ENCODE measurements around the gene MYLK2.
"Not testable (repeated sequence)": the region's sequence is repeated elsewhere in the genome, so short reads cannot be mapped to it uniquely, and the experiment has no call there.

Gene MYLK2

GRCh38 chr20:31815408-31816188 lies 3.6 kb upstream of the MYLK2 start:
- no peak for DNase-seq (ENCODE audit: low read depth in 2 of 2)

GRCh38 chr20:31816221-31816620 lies 2.9 kb upstream of the MYLK2 start:
- no peak for DNase-seq (ENCODE audit: low read depth in 2 of 2)

- DNase-seq (ENCODE audit: low read depth in 2 of 2) = no peak
Observed at GRCh38 chr20:31817461-31817860, 1.7 kb upstream of the MYLK2 start.

GRCh38 chr20:31818376-31818908 lies 714 bp upstream of the MYLK2 start:
- no peak for DNase-seq (ENCODE audit: low read depth in 2 of 2)

GRCh38 chr20:31820228-31820627 lies 1.1 kb downstream of the MYLK2 start:
- DNase-seq (ENCODE audit: low read depth in 2 of 2) = no peak

GRCh38 chr20:31821427-31821826 lies 2.3 kb downstream of the MYLK2 start:
- no peak for DNase-seq (ENCODE audit: low read depth in 2 of 2)

- DNase-seq (ENCODE audit: low read depth in 2 of 2) = peak; percentile 49 to 52
Observed at GRCh38 chr20:31822421-31823330, 3.5 kb downstream of the MYLK2 start.

GRCh38 chr20:31823360-31824124 lies 4.4 kb downstream of the MYLK2 start:
- DNase-seq (ENCODE audit: low read depth in 2 of 2) = no peak

GRCh38 chr20:31824125-31824485 lies 4.9 kb downstream of the MYLK2 start:
- no peak for DNase-seq (ENCODE audit: low read depth in 2 of 2)

- DNase-seq (ENCODE audit: low read depth in 2 of 2) = no peak
Observed at GRCh38 chr20:31824554-31825313, 5.6 kb downstream of the MYLK2 start.

- no peak for DNase-seq (ENCODE audit: low read depth in 2 of 2)
Observed at GRCh38 chr20:31826074-31826473, 6.9 kb downstream of the MYLK2 start.

GRCh38 chr20:31827059-31827458 lies 7.9 kb downstream of the MYLK2 start:
- no peak for DNase-seq (ENCODE audit: low read depth in 2 of 2)

- DNase-seq (ENCODE audit: low read depth in 2 of 2) = not testable (repeated sequence)
Observed at GRCh38 chr20:31828016-31828415, 8.9 kb downstream of the MYLK2 start.

GRCh38 chr20:31829731-31830130 lies 10.6 kb downstream of the MYLK2 start:
- no peak for DNase-seq (ENCODE audit: low read depth in 2 of 2)

- no peak for DNase-seq (ENCODE audit: low read depth in 2 of 2)
Observed at GRCh38 chr20:31830406-31830981, 11.3 kb downstream of the MYLK2 start.

GRCh38 chr20:31831211-31831610 lies 12.1 kb downstream of the MYLK2 start:
- DNase-seq (ENCODE audit: low read depth in 2 of 2) = no peak

- no peak for DNase-seq (ENCODE audit: low read depth in 2 of 2)
Observed at GRCh38 chr20:31831771-31832306, 12.7 kb downstream of the MYLK2 start.

GRCh38 chr20:31833130-31833930 lies 14.2 kb downstream of the MYLK2 start:
- DNase-seq (ENCODE audit: low read depth in 2 of 2) = peak; percentile 36 to 37

- DNase-seq (ENCODE audit: low read depth in 2 of 2) = no peak
Observed at GRCh38 chr20:31833931-31834521, 14.9 kb downstream of the MYLK2 start.

All from stimulated activated CD8-positive, alpha-beta memory T cell treated with anti-CD3 and anti-CD28 coated beads, Interleukin-15, amount 100 ng/mL, for 48 hours (primary cell).